Epithelial cell of esophagus (primary cell): ENCODE results near the gene MAPKAPK2.

ENCODE experiments used
- DNase-seq: peaks from one replicate; pipeline ENCODE4 v3.0.0; 2010; ENCODE audit warnings: low read depth
- H3K4me3 ChIP-seq: 2 replicates; pipeline ENCODE4 v1.5.1; 2011; ENCODE audit warnings: mild to moderate bottlenecking, low read length, control low read depth
- TF ChIP-seq, protein P1 (sequence below): IDR thresholded peaks from 2 replicates; pipeline ENCODE4 v1.5.1; 2011; ENCODE audit warnings: low read depth, mild to moderate bottlenecking, low read length, control low read depth, inconsistent platforms; ENCODE audit not compliant: insufficient read depth; ENCODE audit errors: missing control alignments

The MAPKAPK2 gene

GRCh38 chr1:206674745-206675175 is 9.9 kb upstream of the MAPKAPK2 start:
- no peak overlapping the region for H3K4me3 ChIP-seq
- TF ChIP-seq, protein P1, sequence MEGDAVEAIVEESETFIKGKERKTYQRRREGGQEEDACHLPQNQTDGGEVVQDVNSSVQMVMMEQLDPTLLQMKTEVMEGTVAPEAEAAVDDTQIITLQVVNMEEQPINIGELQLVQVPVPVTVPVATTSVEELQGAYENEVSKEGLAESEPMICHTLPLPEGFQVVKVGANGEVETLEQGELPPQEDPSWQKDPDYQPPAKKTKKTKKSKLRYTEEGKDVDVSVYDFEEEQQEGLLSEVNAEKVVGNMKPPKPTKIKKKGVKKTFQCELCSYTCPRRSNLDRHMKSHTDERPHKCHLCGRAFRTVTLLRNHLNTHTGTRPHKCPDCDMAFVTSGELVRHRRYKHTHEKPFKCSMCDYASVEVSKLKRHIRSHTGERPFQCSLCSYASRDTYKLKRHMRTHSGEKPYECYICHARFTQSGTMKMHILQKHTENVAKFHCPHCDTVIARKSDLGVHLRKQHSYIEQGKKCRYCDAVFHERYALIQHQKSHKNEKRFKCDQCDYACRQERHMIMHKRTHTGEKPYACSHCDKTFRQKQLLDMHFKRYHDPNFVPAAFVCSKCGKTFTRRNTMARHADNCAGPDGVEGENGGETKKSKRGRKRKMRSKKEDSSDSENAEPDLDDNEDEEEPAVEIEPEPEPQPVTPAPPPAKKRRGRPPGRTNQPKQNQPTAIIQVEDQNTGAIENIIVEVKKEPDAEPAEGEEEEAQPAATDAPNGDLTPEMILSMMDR, result no peak
- DNase-seq, result peak; percentile 98

DNA sequence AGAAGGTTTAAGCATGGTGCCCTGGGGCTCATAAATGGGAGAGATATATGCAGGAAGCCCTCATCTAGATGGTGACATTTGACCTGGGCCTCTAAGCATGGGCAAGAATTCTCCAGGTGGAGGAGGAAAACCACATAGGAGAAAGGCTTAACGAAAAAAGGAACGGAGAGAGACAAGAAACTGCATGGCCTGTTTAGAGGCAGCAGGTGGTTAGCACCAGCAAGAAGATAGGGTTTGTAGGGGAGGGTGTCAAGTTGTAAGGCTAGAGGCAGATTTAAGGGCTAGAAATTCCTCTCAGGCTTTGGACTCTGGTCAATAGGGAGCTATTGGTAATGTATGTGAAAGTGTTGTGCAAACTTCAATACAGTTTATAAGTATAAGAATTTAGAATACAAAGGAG is 8.2 kb upstream of the MAPKAPK2 start:
- TF ChIP-seq, protein P1, result no peak
- H3K4me3 ChIP-seq, result no peak overlapping the region
- DNase-seq, result no peak

DNA sequence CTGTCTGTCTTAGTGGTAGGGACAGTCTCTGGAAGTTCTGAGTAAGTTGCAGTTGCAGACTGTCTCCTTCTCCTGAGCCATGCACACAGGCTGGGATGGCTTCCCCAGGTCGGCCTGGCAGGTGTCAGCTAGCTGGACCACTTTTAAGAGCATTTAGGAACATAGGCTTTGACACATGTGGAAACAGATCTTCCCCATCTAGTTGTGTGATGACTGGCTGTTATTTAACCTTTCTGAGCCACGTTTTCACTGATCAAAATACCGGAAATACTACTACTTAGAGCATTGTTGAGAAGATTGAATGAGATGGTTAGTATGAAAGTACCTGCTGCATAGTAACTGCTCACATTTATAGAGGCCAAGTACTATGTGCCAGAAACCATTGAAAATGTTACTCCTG is 6.2 kb upstream of the MAPKAPK2 start:
- no peak overlapping the region for H3K4me3 ChIP-seq
- TF ChIP-seq, protein P1, result no peak
- no peak for DNase-seq

DNA sequence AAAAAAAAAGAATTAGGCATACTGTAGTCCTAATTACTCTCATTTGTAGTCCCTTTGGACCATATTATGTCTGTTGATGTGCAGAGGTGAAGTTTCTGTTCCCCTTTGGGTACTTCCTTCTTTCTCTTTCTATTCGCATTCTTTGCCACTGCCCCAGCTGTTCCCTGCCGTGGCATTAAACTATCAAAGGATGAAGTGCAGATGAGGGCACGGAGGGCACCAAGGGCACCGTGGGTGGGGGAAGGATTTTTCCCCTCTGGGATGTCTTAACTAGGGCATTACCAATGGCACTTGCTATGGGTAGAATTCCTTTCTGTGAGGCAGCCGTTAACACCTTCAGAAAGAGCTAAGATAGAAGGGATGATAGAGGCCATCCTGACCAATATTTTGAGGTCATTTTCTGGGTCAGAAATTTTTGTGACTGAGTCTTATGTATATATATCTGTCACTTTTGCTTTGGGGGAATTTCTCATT is 4.9 kb upstream of the MAPKAPK2 start:
- TF ChIP-seq, protein P1, result no peak
- H3K4me3 ChIP-seq, result no peak overlapping the region
- DNase-seq, result no peak

DNA sequence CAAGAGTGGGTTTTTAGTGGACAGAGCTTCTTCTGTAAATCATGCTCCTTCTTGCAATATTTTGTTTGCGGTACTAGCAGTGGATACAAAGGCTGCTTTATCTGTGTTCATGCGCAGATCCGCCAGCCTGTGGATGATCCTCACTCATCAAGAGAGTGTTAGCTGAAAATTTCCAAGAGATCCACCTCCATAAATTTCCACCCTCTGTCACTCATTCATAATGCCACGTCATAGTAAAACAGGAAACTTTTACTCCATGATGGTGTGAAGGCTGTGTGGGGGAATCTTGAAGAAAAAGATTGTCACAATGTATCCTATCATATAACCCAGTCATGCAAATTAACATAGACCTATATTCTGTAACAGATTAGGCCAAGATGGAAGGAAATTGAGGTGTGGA is 4.4 kb upstream of the MAPKAPK2 start:
- no peak for DNase-seq
- H3K4me3 ChIP-seq, result no peak overlapping the region
- TF ChIP-seq, protein P1, result no peak

GRCh38 chr1:206681359-206681758 is 3.3 kb upstream of the MAPKAPK2 start:
- TF ChIP-seq, protein P1, result no peak
- H3K4me3 ChIP-seq, result no peak overlapping the region
- no peak for DNase-seq

DNA sequence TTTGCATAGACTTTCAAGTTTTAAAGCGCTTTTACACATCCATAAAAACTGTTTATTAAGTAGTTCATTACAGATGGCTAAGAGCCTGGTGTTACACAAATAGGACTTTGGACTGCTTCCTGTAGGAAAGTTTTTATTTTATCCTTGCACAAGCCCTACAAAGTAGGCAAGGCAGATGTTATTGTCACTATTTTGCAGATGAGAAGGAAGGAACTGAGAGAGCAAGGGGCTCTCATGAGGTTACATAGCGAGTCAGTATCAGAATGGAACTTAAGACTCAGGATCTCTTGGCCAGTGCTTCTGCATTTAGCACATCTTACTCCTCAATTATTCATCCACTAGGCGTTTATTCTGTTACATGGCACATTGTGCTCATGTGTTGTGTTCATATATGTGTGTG is 2.6 kb upstream of the MAPKAPK2 start:
- no peak for DNase-seq
- H3K4me3 ChIP-seq, result no peak overlapping the region
- TF ChIP-seq, protein P1, result no peak
